SK-N-SH (cell line): Measurements from ENCODE around the gene BCAS3.

ENCODE experiments used
- CHD2 ChIP-seq: fragments of 150-350 bp; IDR thresholded peaks from 2 replicates; pipeline ENCODE4 v1.6.1; 2018; ENCODE audit warnings: low read length; ENCODE audit not compliant: partially characterized antibody
- CTCF ChIP-seq: fragments of 200-600 bp; sonication (generic); IDR thresholded peaks from 2 replicates; pipeline ENCODE4 v1.6.1; 2017; ENCODE audit warnings: antibody characterized with exemption, mild to moderate bottlenecking, moderate library complexity
- EP300 ChIP-seq, 2 experiments: IDR thresholded peaks; 2 replicates each; pipeline versions ENCODE4 v1.4.0 to v1.6.1; 2012; ENCODE audit warnings: borderline replicate concordance in 1 of 2, low read depth in 1 of 2, low read length in 1 of 2
- FOXM1 ChIP-seq: IDR thresholded peaks from 2 replicates; pipeline ENCODE4 v1.4.0; 2012; ENCODE audit warnings: low read depth, mild to moderate bottlenecking
- MAX ChIP-seq: IDR thresholded peaks from 2 replicates; pipeline ENCODE4 v1.4.0; 2012; ENCODE audit warnings: low read depth
- PBX3 ChIP-seq: IDR thresholded peaks from 2 replicates; pipeline ENCODE4; 2012
- POLR2AphosphoS5 ChIP-seq: IDR thresholded peaks from 2 replicates; pipeline ENCODE4 v1.6.1; 2012; ENCODE audit warnings: low read depth, low read length
- REST ChIP-seq: IDR thresholded peaks from 2 replicates; pipeline ENCODE4 v1.6.1; 2012; ENCODE audit warnings: mild to moderate bottlenecking, low read depth, low read length, moderate library complexity
- RFX5 ChIP-seq: IDR thresholded peaks from 2 replicates; pipeline ENCODE4 v1.6.1; 2012; ENCODE audit warnings: mild to moderate bottlenecking, improper control_type of control experiment, low read length
- TAF1 ChIP-seq: IDR thresholded peaks from 2 replicates; pipeline ENCODE4 v1.6.1; 2012; ENCODE audit warnings: low read depth, mild to moderate bottlenecking, low read length, moderate library complexity, borderline replicate concordance
- USF2 ChIP-seq: fragments of 150-350 bp; IDR thresholded peaks from 2 replicates; pipeline ENCODE4 v1.6.1; 2017; ENCODE audit warnings: antibody characterized with exemption, low read length, low read depth, borderline replicate concordance
- YY1 ChIP-seq: IDR thresholded peaks from 2 replicates; pipeline ENCODE4 v1.4.0; 2012; ENCODE audit warnings: low read depth, mild to moderate bottlenecking
- ZBTB33 ChIP-seq: IDR thresholded peaks from 2 replicates; pipeline ENCODE4 v1.4.0; 2012; ENCODE audit warnings: low read depth, borderline replicate concordance

- TF ChIP-seq CTCF (no peak), CHD2 (no peak), MAX (no peak), TAF1 (no peak), ZBTB33 (no peak), REST (no peak), YY1 (no peak), POLR2AphosphoS5 (no peak), USF2 (no peak), FOXM1 (no peak), PBX3 (no peak), EP300 (IDR thresholded peaks at IDR 0.05; ENCODE audit: borderline replicate concordance in 1 of 2, low read depth in 1 of 2, low read length in 1 of 2) (no peak), RFX5 (no peak)
These were observed 451.9 kb downstream of the BCAS3 start for GRCh38 chr17:61129267-61130254.
